SK-N-SH (cell line): Measurements from ENCODE around the gene DNAJC1. TPM values are rescaled to one million over a fixed set of nuclear protein-coding genes. Genes with fewer than 3 reads are reported as not detected.

ENCODE experiments used
- CTCF ChIA-PET: fragments of 300-600, 350-600 bp; formaldehyde crosslinking; extraction: SDS; loops from one replicate; lab custom pipeline; 2021; lab: Yijun Ruan, JAX
- POLR2A ChIA-PET: fragments of 350-600 bp; sonication (Branson Sonifier 250); formaldehyde crosslinking; extraction: SDS; loops from one replicate; lab custom pipeline; 2020; ENCODE audit warnings: antibody characterized with exemption, inconsistent platforms; lab: Yijun Ruan, JAX
- DNase-seq: peaks from one replicate; pipeline ENCODE4 v3.0.0; 2012
- H2AFZ ChIP-seq: fragments of 200-600 bp; sonication (generic); 2 replicates; pipeline ENCODE4 v1.8.1; 2016; ENCODE audit warnings: antibody characterized with exemption, mild to moderate bottlenecking, low read depth
- H3F3A ChIP-seq: fragments of 200-600 bp; sonication (generic); replicated peaks from 2 replicates; pipeline ENCODE3; 2016; ENCODE audit warnings: antibody characterized with exemption, mild to moderate bottlenecking; ENCODE audit not compliant: insufficient read depth
- H3K27ac ChIP-seq, 2 experiments: fragments of 200-500 bp in 1 of 2; fragments of 200-600 bp in 1 of 2; sonication (Bioruptor generic) in 1 of 2; sonication (generic), shearing (Covaris generic) in 1 of 2; 2 replicates each; pipeline versions ENCODE4 v1.5.1 to v1.6.1; 2014 to 2016; ENCODE audit warnings: low read depth in 2 of 2, inconsistent platforms in 1 of 2, low read length in 1 of 2, mild to moderate bottlenecking in 1 of 2, mixed read lengths in 1 of 2
- H3K27me3 ChIP-seq: fragments of 200-600 bp; sonication (generic), shearing (Covaris generic); 2 replicates; pipeline ENCODE4 v1.6.1; 2016; ENCODE audit warnings: mixed run types; ENCODE audit not compliant: insufficient read depth
- H3K36me3 ChIP-seq, 2 experiments: fragments of 200-500 bp in 1 of 2; fragments of 200-600 bp in 1 of 2; sonication (Bioruptor generic) in 1 of 2; sonication (generic) in 1 of 2; replicated peaks in 1 of 2; 2 replicates each; pipeline versions ENCODE3 to v1.5.1; 2014 to 2016; ENCODE audit warnings: low read length in 1 of 2, mild to moderate bottlenecking in 1 of 2; ENCODE audit not compliant: insufficient read depth in 2 of 2, control insufficient read depth in 1 of 2
- H3K4me1 ChIP-seq, 2 experiments: fragments of 200-500 bp in 1 of 2; fragments of 200-600 bp in 1 of 2; sonication (Bioruptor generic) in 1 of 2; sonication (generic), shearing (Covaris generic) in 1 of 2; 2 replicates each; pipeline versions ENCODE4 v1.5.1 to v1.6.1; 2014 to 2016; ENCODE audit warnings: low read depth in 1 of 2, low read length in 1 of 2, mixed run types in 1 of 2; ENCODE audit not compliant: insufficient read depth in 2 of 2, control insufficient read depth in 1 of 2
- H3K4me2 ChIP-seq: fragments of 200-600 bp; sonication (generic), shearing (Covaris generic); 2 replicates; pipeline ENCODE4 v1.6.1; 2017; ENCODE audit warnings: mixed run types
- H3K4me3 ChIP-seq, 2 experiments: fragments of 200-500 bp in 1 of 2; fragments of 200-600 bp in 1 of 2; sonication (Bioruptor generic) in 1 of 2; sonication (generic), shearing (Covaris generic) in 1 of 2; 2 replicates each; pipeline versions ENCODE4 v1.5.1 to v1.8.1; 2014 to 2016; ENCODE audit warnings: low read depth in 2 of 2, inconsistent platforms in 1 of 2, low read length in 1 of 2, mild to moderate bottlenecking in 1 of 2, mixed read lengths in 1 of 2, moderate library complexity in 1 of 2
- H3K79me2 ChIP-seq: fragments of 200-600 bp; sonication (generic); 2 replicates; pipeline ENCODE4 v1.8.1; 2017; ENCODE audit warnings: mild to moderate bottlenecking; ENCODE audit not compliant: insufficient read depth
- H3K9ac ChIP-seq: fragments of 200-600 bp; sonication (generic); 2 replicates; pipeline ENCODE4 v1.6.1; 2017; ENCODE audit warnings: mixed run types
- H3K9me2 ChIP-seq: fragments of 200-600 bp; sonication (generic); 2 replicates; pipeline ENCODE4 v1.6.1; 2017; ENCODE audit warnings: mixed run types
- H3K9me3 ChIP-seq: fragments of 200-600 bp; sonication (generic); 2 replicates; pipeline ENCODE4 v1.6.1; 2017; ENCODE audit warnings: mixed run types, mild to moderate bottlenecking, moderate library complexity
- H4K20me1 ChIP-seq: fragments of 200-600 bp; sonication (generic); 2 replicates; pipeline ENCODE4 v1.6.1; 2017; ENCODE audit warnings: mild to moderate bottlenecking, mixed run types; ENCODE audit not compliant: insufficient read depth
- CHD2 ChIP-seq: fragments of 150-350 bp; IDR thresholded peaks from 2 replicates; pipeline ENCODE4 v1.6.1; 2018; ENCODE audit warnings: low read length; ENCODE audit not compliant: partially characterized antibody
- ELF1 ChIP-seq: IDR thresholded peaks from 2 replicates; pipeline ENCODE4 v1.4.0; 2012
- EP300 ChIP-seq, 2 experiments: IDR thresholded peaks; 2 replicates each; pipeline versions ENCODE4 v1.4.0 to v1.6.1; 2012; ENCODE audit warnings: borderline replicate concordance in 1 of 2, low read depth in 1 of 2, low read length in 1 of 2
- FOXJ3 ChIP-seq: sonication (generic); formaldehyde crosslinking; IDR thresholded peaks from 2 replicates; pipeline ENCODE4 v1.5.1; 2020; ENCODE audit warnings: mild to moderate bottlenecking, missing genetic modification reagents
- FOXM1 ChIP-seq: IDR thresholded peaks from 2 replicates; pipeline ENCODE4 v1.4.0; 2012; ENCODE audit warnings: low read depth, mild to moderate bottlenecking
- GABPA ChIP-seq: IDR thresholded peaks from 2 replicates; pipeline ENCODE4 v1.4.0; 2012; ENCODE audit warnings: low read depth, mild to moderate bottlenecking
- JUND ChIP-seq: IDR thresholded peaks from 2 replicates; pipeline ENCODE4 v1.4.0; 2012
- RXRA ChIP-seq: IDR thresholded peaks from 2 replicates; pipeline ENCODE4 v1.4.0; 2012; ENCODE audit warnings: low read depth, mild to moderate bottlenecking, borderline replicate concordance
- SIN3A ChIP-seq: IDR thresholded peaks from 2 replicates; pipeline ENCODE4 v1.6.1; 2012; ENCODE audit warnings: low read depth, mild to moderate bottlenecking, low read length, moderate library complexity, borderline replicate concordance
- WGBS: methylation state at CpG from one replicate; pipeline ENCODE4 v1.1.6; 2017; ENCODE audit warnings: low lambda C conversion rate; 5-methylcytosine and 5-hydroxymethylcytosine counted together
- polyA plus RNA-seq, 3 experiments: library from polyadenylated mRNA; depleted of rRNA; stranded (reverse); fragments of >200 nt; gene quantifications; 2 replicates each; pipeline ENCODE4 v1.2.3, GENCODE V29; 2012
- TF ChIP-seq, protein P1 (sequence below): IDR thresholded peaks from 2 replicates; pipeline ENCODE4 v1.4.0; 2012; ENCODE audit warnings: low read depth
- TF ChIP-seq, protein P2 (sequence below): fragments of 150-350 bp; IDR thresholded peaks from 2 replicates; pipeline ENCODE4 v1.6.1; 2016; ENCODE audit warnings: mild to moderate bottlenecking, low read depth, low read length
- TF ChIP-seq, protein P3 (sequence below): IDR thresholded peaks from 2 replicates; pipeline ENCODE4 v1.6.1; 2012; ENCODE audit warnings: mild to moderate bottlenecking, low read depth, low read length, moderate library complexity
- TF ChIP-seq, protein P4 (sequence below): fragments of 150-350 bp; IDR thresholded peaks from 2 replicates; pipeline ENCODE4 v1.6.1; 2017; ENCODE audit warnings: antibody characterized with exemption, low read length, low read depth, borderline replicate concordance
- TF ChIP-seq, protein P5 (sequence below): IDR thresholded peaks from 2 replicates; pipeline ENCODE4 v1.4.0; 2012; ENCODE audit warnings: low read depth, borderline replicate concordance

Gene DNAJC1
- polyA plus RNA-seq, 1 of the 3 experiments (the other 2 are of a cell fraction): 9.3 TPM

DNA sequence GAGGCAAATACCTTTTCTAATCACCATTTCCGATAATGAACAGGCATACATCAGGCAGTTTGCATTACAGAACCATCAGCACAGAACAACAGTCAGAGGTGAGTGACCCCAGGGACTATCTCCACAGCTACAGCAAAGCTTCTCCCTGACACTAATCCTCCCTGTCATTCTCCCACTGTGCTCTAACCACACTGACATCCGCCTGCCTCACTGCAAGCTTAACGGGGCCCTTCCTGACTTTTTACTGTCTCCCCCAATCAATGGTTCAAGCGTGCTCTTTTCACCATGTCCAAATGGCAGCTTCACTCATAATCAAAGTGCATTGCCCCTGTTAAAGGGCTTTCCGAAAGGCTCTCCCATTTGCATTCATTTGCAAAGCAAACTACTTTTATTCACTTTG lies 196.3 kb downstream of the DNAJC1 start:
- no peak overlapping the region for H3K4me2 ChIP-seq
- H3K9me3 ChIP-seq: no peaks in the 10 kb centered on the region
- no peak overlapping the region for H3K4me3 ChIP-seq
- H4K20me1 ChIP-seq: no peaks in the 10 kb centered on the region
- peaks cover 0 to 4% of the 10 kb centered on the region in 2 experiments for H3K36me3 ChIP-seq
- no peak overlapping the region for H2AFZ ChIP-seq
- H3K79me2 ChIP-seq: no peaks in the 10 kb centered on the region
- no peaks in the 10 kb centered on the region for H3K27me3 ChIP-seq
- no peak overlapping the region; a peak in 1 of 4 replicates for H3K27ac ChIP-seq
- peaks cover 0 to 17% of the 10 kb centered on the region in 2 experiments; a peak in 2 of 4 replicates for H3K4me1 ChIP-seq
- 84% methylated on average over 5 of the region's 5 CpGs for WGBS
- H3F3A ChIP-seq: peaks cover 7% of the 10 kb centered on the region
- no peak for TF ChIP-seq JUND
- TF ChIP-seq CHD2: no peak
- no peak for TF ChIP-seq SIN3A
- TF ChIP-seq, protein P1, sequence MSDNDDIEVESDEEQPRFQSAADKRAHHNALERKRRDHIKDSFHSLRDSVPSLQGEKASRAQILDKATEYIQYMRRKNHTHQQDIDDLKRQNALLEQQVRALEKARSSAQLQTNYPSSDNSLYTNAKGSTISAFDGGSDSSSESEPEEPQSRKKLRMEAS: no peak
- TF ChIP-seq, protein P2, sequence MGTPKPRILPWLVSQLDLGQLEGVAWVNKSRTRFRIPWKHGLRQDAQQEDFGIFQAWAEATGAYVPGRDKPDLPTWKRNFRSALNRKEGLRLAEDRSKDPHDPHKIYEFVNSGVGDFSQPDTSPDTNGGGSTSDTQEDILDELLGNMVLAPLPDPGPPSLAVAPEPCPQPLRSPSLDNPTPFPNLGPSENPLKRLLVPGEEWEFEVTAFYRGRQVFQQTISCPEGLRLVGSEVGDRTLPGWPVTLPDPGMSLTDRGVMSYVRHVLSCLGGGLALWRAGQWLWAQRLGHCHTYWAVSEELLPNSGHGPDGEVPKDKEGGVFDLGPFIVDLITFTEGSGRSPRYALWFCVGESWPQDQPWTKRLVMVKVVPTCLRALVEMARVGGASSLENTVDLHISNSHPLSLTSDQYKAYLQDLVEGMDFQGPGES: no peak
- TF ChIP-seq ELF1: no peak
- TF ChIP-seq FOXJ3 (CRISPR knock-in tag): no peak
- no peak for TF ChIP-seq RXRA
- TF ChIP-seq, protein P3, sequence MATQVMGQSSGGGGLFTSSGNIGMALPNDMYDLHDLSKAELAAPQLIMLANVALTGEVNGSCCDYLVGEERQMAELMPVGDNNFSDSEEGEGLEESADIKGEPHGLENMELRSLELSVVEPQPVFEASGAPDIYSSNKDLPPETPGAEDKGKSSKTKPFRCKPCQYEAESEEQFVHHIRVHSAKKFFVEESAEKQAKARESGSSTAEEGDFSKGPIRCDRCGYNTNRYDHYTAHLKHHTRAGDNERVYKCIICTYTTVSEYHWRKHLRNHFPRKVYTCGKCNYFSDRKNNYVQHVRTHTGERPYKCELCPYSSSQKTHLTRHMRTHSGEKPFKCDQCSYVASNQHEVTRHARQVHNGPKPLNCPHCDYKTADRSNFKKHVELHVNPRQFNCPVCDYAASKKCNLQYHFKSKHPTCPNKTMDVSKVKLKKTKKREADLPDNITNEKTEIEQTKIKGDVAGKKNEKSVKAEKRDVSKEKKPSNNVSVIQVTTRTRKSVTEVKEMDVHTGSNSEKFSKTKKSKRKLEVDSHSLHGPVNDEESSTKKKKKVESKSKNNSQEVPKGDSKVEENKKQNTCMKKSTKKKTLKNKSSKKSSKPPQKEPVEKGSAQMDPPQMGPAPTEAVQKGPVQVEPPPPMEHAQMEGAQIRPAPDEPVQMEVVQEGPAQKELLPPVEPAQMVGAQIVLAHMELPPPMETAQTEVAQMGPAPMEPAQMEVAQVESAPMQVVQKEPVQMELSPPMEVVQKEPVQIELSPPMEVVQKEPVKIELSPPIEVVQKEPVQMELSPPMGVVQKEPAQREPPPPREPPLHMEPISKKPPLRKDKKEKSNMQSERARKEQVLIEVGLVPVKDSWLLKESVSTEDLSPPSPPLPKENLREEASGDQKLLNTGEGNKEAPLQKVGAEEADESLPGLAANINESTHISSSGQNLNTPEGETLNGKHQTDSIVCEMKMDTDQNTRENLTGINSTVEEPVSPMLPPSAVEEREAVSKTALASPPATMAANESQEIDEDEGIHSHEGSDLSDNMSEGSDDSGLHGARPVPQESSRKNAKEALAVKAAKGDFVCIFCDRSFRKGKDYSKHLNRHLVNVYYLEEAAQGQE: no peak
- TF ChIP-seq GABPA: no peak
- no peak for TF ChIP-seq EP300 (IDR thresholded peaks at IDR 0.05; ENCODE audit: borderline replicate concordance in 1 of 2, low read depth in 1 of 2, low read length in 1 of 2)
- TF ChIP-seq, protein P4, sequence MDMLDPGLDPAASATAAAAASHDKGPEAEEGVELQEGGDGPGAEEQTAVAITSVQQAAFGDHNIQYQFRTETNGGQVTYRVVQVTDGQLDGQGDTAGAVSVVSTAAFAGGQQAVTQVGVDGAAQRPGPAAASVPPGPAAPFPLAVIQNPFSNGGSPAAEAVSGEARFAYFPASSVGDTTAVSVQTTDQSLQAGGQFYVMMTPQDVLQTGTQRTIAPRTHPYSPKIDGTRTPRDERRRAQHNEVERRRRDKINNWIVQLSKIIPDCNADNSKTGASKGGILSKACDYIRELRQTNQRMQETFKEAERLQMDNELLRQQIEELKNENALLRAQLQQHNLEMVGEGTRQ: no peak
- TF ChIP-seq FOXM1: no peak
- TF ChIP-seq, protein P5, sequence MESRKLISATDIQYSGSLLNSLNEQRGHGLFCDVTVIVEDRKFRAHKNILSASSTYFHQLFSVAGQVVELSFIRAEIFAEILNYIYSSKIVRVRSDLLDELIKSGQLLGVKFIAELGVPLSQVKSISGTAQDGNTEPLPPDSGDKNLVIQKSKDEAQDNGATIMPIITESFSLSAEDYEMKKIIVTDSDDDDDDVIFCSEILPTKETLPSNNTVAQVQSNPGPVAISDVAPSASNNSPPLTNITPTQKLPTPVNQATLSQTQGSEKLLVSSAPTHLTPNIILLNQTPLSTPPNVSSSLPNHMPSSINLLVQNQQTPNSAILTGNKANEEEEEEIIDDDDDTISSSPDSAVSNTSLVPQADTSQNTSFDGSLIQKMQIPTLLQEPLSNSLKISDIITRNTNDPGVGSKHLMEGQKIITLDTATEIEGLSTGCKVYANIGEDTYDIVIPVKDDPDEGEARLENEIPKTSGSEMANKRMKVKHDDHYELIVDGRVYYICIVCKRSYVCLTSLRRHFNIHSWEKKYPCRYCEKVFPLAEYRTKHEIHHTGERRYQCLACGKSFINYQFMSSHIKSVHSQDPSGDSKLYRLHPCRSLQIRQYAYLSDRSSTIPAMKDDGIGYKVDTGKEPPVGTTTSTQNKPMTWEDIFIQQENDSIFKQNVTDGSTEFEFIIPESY: no peak
- no peak for DNase-seq
- CTCF ChIA-PET: interaction anchor here (1.1 to 1.2 kb wide), 2 partner anchors 8 to 48 kb away, joined by 3 read pairs; no protein-coding TSS in a partner anchor
- POLR2A ChIA-PET: no interaction called here
- H3K9me2 ChIP-seq: no peaks in the 10 kb centered on the region
- no peak overlapping the region for H3K9ac ChIP-seq
